NCI-H748 treated with DMSO at 0.1 percent for 48 hours (cell line): ENCODE data around the gene PANK4.

Experiments used
- DNase-seq: peaks from one replicate; lab custom pipeline; 2025; lab: John Stamatoyannopoulos, UW

The PANK4 gene

DNA sequence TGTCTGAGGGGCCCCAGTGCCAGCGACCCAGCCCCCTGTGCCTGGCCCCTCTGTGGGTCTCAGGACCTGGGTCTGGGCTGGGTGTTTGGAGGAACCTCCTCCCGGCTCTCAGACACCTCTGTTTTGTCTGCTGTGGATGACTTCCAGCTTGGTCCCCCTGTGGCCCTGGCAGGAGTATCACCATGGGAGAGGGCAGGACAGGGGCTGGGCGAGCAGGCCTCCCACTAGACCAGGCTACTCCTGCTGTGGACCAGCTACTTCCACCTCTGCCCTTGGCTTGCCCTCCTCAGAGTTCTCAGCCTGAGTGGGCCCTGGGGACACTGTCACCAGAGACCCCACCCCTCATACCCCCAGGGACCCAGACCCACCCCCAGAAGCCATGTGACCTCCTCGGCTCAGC, 28.5 kb downstream of the PANK4 start:
- DNase-seq: no peak

DNA sequence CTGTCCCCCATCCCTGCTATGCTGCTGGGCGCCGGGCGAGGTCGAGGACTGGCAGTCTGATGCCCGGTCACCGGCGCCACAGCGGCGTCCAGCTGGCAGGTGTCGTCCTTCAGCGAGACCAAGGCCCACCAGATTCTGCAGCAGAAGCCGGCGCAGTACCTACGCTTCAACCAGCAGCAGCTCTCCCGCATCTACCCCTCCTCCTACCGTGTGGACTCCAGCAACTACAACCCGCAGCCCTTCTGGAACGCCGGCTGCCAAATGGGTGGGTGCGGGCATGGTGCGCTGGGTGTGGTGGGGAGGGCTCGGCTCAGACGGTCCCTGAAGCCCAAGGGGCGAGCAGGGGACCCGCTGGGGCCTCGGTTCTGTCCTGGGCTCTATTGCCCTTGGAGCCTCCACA, 29.6 kb downstream of the PANK4 start:
- no peak for DNase-seq

DNA sequence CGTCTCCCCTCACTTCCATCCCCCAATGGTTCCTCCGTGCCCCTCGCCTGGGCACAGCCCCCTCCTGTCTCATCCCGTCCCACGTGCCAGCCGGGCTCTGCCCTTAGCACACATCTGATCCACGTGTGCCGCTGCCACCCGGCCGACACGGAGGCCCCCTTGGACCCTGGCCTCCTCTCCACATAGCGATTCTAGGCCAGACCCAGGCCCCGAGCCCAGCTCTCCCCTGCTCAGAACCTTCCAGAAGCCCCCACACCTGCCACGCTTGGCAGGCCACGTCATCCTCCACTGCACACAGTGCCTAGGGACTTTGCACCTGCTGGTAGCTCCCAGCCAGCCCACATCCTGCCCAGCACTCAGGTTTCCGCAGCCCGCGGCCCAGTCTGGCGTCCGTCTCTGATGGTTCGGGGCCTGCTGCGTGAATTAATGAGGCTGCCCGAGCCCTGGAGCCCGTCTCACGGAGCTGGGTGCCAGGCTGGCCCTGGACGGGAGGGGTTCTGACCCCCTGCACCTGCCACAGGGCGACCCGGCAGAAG, 30.2 kb downstream of the PANK4 start:
- no peak for DNase-seq

DNA sequence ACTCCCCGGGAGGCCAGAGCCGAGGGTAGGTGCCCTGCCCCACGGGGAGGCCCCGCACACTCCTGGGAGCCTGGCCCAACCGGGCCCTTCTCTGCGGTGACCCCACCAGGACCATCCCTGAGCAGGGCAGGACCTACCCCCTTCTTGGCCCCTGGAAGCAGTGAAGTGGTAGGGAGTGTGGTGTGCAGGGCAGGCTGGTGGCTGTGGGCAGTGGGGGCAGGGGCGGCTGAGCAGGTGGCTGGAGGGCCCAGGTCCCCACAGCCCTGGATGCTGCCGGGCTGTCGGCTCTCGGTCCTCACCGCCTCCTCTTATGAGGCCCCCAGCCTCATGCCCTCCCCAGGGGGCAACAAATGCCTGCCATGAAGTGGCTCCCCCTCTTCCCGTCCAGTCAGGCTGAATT, 30.9 kb downstream of the PANK4 start:
- no peak for DNase-seq

DNA sequence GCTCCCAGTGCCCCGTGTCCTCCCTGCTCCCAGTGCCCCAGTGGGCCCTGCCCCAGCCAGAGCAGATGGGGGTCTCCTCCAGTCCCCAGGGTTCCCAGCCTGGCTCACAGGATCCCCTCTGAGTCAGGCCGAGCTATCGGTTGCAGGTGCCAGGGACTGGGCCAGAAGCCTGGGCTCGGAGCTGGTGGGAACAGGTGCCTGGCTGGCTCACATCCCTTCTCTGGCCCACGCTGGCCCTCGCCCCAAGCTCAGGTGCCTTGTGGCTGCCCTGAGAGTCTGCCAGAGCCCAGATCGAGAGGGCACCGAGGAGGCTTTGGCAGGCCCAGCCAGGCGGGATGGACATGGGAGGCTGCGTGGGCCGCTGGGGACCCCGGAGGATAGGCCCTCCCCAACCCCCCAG, 31.4 kb downstream of the PANK4 start:
- DNase-seq: no peak

DNA sequence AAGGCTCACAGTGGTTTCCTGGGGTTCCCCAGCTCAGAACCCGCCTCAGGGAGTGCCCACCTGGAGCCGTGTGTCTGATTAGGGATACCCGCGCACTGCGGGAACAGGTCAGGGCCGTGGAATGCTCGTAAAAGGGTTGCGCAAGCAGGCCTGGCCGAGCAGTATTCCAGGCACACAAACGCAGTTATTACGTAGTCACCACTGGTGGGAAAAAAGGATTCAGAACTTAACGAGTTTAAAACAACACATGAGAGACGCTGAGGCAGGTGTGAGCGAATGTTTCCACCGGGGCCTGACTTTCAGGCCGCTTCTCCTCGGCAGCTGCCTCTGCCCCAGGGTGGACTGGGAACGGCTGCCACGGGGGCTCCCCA, 32.1 kb downstream of the PANK4 start:
- no peak for DNase-seq

DNA sequence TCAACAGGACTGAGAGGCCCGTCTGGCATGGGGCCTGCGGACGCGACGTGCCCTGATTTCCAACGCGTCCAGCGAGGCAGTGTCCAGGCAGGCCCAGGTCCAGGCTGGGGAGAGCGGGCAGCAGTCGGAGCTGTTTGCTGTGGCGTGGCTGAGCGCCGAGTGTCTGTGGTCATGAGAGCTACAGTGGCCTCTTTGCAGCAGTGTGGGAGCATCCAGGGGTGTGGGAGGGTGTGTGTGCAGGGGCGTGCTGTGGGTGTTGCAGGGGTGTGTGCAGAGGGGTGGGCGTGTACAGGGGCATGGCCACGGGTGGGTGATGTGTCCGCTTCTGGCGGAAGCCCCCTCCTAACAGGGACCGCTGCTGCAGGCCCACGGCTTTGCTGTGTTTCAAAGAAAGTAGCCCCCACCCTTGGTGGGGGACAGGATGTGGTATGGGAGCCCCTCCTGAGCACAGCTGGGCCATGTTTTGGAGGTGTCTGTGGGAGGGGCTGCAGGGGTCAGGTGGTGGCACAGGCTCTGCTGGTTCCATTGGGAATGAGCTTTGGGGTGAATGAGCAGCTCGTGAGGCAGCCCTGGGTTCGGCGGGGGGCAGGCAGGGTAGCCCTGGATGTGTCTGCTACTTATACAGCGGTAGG, 32.6 kb downstream of the PANK4 start:
- no peak for DNase-seq

DNA sequence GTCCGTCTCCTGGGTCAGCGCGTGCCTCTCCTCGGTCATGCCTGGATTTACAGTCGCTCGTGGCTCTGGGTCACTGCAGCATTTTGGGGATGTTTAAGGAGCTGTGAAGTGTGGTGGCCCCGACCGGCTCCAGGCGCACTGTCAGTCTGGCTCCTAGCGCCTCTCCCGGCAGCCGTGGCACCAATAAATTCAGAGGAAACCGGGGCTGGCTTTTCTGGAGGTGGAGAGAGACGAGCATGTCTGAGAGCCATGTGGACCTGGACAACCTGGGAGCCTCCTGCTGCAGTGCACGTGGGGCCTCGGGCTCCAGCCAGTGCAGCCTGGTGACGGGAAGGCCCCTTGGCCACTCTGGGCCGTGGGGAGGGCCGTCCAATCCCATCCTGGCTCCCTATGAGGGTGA, 33.2 kb downstream of the PANK4 start:
- DNase-seq: no peak

DNA sequence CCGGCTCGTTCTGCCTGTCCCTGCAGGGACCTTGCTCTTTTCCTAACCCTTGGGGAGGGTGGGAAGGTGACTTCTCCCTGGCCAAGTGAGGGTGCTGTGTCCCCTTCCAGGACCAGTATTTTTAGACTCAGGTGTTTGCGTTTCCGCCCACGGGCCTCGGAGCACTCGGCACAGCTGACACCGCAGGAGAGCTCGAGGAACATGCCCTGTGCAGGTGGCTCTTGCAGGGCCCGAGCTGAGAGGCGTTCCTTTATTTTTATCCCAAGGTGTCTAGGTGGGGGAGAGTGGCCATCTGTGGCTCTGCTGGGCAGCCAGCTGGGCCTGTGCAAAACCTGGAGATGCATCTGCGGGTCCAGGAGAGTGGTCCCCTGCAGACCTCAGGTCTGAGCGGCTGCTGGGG, 34.3 kb downstream of the PANK4 start:
- no peak for DNase-seq

DNA sequence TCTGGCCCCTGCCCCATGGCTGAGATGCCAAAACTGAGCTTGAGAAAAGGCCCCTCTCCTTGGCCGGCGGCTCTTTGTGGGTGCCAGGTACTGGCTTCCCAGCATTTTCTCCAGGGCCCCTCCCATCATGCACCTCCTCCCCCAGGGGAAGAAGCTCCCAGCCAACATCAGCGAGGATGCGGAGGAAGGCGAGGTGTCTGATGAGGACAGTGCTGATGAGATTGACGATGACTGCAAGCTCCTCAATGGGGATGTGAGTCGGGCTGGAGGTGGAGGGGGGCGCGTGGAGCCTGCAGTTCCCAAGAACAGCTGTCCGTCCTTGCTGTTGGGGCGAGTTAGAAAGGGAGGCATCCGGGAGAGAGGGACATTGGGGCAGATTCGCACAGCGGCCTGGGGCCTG, 36.8 kb downstream of the PANK4 start:
- no peak for DNase-seq

DNA sequence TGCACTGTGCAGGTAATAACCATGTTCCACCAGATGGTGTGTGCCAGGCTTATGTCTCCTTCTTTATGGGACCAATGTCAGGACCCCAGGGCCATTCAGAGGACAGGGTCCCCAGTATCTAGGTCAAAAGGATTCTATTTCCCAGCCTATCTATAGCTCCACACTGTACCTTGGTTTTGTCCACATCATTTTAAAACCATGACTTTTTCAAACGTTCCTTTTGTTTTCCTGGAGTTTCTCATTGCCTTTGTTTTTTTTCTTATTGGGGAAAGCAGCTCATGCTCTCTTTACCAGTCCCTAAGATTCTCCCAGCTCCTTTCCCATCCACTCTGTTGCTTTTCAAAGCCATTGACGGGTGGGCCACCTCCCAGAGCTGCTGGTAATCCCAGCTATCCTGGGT, 37.7 kb downstream of the PANK4 start:
- DNase-seq: no peak

DNA sequence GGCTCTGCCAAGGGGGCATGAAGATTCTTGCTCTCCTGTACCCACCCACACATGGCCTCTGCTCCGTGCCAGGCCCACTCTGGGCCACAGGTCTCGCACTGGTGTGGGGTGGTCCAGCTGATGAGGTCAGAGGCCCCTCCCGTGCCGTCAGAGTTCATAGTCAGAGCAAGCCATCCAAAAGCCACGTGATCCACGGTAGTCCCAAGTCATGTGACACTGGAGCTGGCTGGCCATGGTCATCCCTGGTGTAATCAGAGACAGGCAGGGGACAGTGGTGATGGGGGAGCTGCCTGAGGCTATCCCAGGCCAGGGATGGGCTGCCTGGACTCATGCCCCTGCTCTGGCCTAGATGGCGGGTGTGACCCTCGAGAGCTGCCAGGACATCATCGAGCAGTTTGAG, 39.8 kb downstream of the PANK4 start:
- no peak for DNase-seq

DNA sequence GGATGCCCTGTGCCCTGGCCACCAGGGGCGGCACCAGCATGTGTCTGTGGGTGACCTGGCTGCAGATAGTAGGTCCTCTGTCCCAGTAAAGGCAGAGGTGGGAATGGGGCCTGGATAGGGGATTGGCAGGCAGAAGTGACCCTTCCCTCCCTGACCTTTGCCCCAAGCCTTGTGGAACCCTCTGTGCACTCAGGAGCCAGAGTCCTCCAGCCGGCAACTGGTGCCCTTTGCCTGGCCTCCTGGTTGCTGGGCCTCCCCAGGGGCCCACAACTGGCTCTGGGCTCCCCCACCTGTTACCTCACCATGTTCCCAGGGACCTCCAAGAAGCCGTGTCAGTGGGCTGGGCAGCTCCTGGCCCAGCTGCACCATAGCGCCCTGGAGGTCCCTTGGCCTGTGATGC, 40.4 kb downstream of the PANK4 start:
- DNase-seq: no peak

DNA sequence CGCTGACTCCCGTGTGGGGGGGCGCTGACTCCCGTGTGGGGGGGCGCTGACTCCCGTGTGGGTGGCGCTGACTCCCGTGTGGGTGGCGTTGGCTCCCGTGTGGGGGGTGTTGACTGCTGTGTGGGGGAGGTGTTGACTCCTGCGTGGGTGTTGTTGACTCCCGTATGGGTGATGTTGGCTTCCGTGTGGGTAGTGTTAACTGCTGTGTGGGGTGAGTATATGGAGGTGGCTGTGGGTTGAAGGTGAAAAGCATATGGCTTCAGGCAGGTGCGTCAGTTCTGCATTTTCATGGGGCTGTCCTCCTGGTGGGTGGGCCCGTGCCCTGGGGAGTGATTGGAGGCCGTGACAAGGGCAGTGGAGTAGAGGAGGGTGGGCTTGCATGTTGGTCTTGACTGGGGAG, 42.4 kb downstream of the PANK4 start:
- DNase-seq: no peak

DNA sequence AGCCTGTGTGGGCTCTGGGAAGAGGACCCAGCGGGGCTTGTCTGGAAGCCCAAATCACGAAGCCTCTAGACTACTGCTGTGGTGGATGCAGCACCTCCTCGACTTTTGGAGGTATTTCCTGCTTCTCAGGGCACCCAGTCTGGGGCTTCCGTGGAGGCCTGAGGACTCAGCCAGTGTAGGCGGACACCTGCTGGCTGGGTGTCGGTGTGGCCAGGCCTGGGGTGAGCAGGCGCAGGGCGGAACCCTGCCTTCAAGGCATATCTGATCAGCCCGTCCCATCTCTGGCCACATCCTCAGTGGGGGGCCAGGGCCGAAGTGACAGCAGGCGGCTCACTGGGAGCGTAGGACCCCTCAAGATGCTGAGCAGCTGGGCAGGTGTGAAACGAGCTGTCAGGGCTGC, 43.4 kb downstream of the PANK4 start:
- DNase-seq: no peak

DNA sequence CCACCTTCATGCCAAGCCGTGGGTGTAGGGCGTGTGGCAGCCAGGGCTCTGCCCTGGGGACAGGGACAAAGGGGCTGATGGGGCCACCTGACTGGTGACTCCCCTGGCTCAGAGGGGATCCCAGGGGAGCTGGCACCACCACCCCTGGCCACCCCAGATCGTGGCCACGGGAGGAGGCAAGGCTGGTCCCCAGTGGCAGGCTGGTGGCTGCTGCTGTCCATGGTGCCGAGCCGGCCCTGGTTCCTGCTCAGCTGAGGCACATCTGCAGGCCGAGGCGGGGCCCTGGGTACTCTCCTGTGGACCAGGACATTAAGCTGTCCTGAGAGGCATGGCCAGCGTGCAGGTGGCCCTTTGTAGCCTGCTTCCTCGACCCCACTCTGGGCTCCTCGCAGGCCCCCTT, 43.8 kb downstream of the PANK4 start:
- no peak for DNase-seq

DNA sequence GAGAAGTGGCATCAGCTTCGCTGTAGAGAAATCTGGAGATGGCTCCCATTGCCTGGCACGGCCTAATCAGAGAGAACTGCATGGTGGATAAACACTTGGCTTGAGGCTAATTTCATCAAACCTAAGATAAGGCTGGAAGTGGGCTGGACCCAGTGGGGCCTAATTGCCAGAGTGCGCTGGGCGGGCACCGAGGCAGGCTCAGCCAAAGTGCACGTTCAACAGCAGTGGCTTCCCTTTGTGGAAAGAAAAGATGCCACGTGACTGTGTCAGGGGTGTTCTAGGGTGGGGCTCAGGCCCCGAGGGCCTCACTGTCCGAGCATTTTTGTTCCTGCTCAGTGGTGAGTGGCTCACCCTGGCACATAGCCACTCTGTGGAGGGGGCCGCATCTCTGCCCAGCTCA, 44.5 kb downstream of the PANK4 start:
- no peak for DNase-seq

DNA sequence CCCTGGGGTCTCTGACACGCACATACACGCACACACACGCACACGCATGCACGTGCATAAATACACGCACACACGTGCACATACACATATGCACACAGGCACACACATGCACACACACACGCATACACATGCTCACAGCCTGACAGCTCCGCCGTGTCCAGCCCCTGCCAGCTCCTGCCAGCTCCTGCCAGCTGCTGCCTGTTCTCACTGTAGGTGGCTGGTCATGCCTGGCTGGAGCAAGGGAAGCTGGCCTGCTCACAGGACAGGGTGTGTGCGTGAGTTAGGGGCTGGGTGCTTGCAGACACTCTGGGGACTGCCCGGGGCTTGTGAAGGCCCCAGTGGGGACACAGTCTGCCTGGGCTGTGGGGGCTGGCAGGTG, 45.4 kb downstream of the PANK4 start:
- DNase-seq: no peak

DNA sequence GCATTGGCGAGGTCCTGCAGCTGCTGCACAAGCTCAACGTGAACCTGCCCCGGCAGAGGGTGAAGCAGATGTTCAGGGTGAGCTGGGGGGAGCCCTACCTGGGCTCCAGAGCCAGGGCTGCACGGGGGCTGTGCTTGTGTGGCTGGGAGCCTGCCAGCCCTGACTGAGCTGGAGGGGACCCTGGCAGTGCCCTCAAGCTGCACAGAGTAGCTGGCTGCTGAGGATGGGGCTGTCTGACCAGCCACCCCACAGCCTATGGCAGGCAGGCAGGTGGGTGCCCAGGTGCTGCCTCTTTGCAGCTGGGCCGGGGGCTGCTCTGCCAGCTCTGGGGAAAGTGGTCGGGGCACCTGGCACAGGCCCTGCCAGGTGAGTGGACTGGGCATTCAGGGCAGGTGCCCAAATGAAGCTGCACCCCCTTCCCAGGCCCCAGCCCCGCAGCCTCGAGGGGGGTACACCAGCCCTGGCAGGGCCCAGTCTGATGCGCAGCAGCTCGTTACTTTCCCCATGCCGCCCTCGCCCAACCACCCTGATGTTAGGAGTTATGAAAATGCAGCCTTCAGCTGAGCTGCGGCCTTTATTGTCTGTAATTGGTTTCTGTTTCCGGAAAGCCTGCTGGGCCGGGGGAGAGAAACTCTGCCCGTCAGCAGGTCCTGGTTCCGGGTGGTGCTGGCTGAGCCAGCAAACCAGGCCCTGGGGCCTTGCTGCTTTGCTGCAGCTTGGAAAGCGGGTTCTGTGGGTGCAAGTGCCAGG, 46.0 kb downstream of the PANK4 start:
- DNase-seq: no peak

DNA sequence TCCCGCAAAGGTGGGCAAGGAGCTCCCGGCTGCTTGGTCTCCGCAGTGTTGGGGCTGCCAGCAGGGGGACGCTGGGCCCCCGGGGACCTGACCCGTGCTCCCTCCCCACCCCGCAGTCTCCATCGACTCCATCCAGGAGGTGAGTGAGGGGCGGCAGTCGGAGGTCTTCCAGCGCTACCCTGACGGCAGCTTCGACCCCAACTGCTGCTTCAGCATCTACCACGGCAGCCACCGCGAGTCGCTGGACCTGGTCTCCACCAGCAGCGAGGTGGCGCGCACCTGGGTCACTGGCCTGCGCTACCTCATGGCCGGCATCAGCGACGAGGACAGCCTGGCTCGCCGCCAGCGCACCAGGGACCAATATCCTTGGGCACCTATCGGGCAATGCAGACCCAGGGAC, 46.8 kb downstream of the PANK4 start:
- DNase-seq: no peak

DNA sequence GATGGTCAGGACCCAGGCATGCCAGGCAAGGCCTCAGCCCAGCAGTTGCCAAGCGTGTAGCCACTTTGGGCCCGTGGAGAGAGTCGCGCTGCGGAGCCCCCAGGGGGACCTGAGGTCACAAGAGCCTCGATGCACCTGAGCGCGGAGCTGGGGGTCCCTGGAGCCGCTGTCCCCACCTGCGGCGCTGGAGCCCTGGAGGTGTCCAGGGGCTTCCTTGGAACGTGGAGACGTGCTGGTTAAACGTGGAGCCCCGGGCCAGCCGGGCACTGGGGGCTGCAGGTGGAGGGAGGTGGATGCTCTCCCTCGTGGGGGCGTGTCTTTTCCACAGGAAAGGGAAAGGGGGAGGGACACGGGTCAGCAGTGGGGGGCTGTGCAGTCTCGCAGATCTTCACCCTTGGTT, 47.2 kb downstream of the PANK4 start:
- no peak for DNase-seq

DNA sequence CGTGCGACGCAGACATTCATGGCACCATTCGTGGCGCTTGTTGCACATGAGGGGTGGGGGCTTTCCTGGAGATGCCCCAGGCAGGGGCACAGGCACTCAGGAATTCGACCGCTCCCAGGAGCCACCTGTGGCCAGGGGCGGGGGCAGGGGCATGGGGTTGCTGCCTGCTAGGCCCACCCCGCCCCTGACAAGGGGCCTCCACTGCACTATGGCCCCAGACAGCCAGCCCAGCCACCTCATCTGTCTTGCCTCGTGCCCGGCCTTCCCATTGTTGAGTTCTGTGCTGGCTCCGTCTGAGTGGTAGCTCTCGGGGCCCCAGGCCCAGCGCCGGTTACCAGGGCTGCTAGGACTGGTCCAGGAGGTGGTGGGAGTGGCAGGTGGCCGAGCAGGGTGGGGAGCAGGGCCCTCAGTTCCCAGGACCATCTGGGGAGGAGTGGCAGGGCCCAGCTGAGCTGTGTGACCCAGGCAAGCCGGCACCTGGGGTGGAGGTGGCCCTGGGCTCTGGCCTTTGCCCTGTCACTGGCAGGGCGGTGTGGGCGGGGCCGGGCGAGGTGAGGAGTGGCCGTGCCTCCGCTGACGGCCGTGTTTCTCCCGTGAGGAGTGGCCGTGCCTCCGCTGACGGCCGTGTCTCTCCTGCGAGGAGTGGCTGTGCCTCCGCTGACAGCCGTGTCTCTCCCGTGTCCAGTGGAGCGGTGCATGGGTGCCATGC, 48.5 kb downstream of the PANK4 start:
- no peak for DNase-seq

DNA sequence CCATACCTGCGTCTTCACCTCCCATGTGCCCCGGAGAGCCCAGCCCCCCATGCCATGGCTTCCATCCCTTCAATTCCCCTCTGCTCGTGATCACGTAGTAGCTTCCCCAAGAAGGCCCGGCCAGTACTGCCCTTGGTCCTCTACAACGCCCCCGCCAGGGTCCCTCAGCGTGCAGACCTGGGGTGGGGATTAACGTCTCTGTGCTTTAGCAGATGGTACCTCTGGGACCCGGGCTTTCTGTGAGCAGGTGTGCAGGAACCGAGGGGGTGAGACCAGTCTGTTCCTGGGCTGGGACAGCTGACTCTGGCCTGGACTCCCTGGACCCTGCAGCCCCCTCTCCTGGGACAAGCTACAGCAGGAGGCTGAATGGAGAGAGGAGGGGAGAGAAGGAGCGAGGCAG, 49.1 kb downstream of the PANK4 start:
- DNase-seq: no peak
